ENCODE data around the gene HDGFL3. TPM values are rescaled to one million over a fixed set of nuclear protein-coding genes. Genes with fewer than 3 reads are reported as not detected.

The HDGFL3 gene
- total and polyA plus RNA-seq, 10 of the 15 experiments (the other 5 are each of a cell fraction or from before 2014, with no cell fraction given): 5.6 to 40.6 (median 15.8) TPM

DNA sequence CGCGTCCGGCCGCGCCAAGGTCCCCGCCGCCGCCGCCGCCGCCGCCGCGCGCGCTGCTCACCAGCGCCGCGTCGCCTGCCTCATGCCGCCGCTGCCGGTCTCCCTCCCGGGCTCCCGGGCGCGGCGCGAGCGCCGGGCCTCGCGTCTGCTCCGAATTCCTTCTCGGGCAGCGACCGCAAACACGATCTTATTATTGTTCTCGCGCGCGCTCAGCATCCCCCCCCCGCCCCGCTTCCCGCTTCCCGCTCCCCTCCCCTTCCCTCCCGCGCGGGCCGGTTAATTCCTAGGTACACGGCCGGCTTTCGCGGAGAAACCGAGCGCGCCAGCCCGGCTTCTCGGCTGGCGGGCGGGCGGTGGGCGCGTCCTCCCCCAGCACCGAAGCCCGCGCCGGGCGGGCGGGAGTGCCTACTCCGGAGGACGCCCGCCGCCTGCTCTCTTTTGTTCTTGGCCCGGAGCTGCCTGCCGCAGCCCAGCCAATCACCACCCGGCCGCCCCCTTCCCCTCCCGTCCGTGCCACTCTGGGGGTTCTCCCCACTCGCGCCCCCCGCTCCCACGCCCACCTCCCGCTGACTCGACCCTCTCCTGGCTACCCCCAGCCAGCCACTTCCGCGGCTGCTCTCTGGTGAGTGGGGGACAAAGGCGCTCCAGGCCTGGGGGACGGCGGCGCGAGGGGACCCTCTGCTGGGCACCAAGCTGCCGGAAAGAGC is at the start of gene HDGFL3 (continued):
- no peak for TF ChIP-seq ZNF687 (IDR thresholded peaks at IDR 0.05)
- TF ChIP-seq, protein P1, sequence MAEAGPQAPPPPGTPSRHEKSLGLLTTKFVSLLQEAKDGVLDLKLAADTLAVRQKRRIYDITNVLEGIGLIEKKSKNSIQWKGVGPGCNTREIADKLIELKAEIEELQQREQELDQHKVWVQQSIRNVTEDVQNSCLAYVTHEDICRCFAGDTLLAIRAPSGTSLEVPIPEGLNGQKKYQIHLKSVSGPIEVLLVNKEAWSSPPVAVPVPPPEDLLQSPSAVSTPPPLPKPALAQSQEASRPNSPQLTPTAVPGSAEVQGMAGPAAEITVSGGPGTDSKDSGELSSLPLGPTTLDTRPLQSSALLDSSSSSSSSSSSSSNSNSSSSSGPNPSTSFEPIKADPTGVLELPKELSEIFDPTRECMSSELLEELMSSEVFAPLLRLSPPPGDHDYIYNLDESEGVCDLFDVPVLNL (IDR thresholded peaks at IDR 0.05; ENCODE audit: low read depth, low read length): no peak
- no peak for TF ChIP-seq GABPA (IDR thresholded peaks at IDR 0.05; ENCODE audit: low read depth)
- no peak for TF ChIP-seq ZNF24 (IDR thresholded peaks at IDR 0.05)
- no peak for TF ChIP-seq TCF12 (IDR thresholded peaks at IDR 0.05; ENCODE audit: low read depth, low read length)
- TF ChIP-seq ATF2 (IDR thresholded peaks at IDR 0.05; ENCODE audit: low read length): no peak
- TF ChIP-seq ATF7 (IDR thresholded peaks at IDR 0.05; ENCODE audit: low read depth): no peak
- no peak for TF ChIP-seq HDAC6 (IDR thresholded peaks at IDR 0.05; ENCODE audit: unreplicated experiment)
- TF ChIP-seq RB1 (IDR thresholded peaks at IDR 0.05; ENCODE audit: borderline replicate concordance): no peak
- TF ChIP-seq IRF4 (IDR thresholded peaks at IDR 0.05; ENCODE audit: low read depth, low read length): no peak
- TF ChIP-seq RBBP5 (conservative IDR thresholded peaks at IDR 0.05): no peak
- TF ChIP-seq RAD51 (IDR thresholded peaks at IDR 0.05): no peak
- TF ChIP-seq, protein P2, sequence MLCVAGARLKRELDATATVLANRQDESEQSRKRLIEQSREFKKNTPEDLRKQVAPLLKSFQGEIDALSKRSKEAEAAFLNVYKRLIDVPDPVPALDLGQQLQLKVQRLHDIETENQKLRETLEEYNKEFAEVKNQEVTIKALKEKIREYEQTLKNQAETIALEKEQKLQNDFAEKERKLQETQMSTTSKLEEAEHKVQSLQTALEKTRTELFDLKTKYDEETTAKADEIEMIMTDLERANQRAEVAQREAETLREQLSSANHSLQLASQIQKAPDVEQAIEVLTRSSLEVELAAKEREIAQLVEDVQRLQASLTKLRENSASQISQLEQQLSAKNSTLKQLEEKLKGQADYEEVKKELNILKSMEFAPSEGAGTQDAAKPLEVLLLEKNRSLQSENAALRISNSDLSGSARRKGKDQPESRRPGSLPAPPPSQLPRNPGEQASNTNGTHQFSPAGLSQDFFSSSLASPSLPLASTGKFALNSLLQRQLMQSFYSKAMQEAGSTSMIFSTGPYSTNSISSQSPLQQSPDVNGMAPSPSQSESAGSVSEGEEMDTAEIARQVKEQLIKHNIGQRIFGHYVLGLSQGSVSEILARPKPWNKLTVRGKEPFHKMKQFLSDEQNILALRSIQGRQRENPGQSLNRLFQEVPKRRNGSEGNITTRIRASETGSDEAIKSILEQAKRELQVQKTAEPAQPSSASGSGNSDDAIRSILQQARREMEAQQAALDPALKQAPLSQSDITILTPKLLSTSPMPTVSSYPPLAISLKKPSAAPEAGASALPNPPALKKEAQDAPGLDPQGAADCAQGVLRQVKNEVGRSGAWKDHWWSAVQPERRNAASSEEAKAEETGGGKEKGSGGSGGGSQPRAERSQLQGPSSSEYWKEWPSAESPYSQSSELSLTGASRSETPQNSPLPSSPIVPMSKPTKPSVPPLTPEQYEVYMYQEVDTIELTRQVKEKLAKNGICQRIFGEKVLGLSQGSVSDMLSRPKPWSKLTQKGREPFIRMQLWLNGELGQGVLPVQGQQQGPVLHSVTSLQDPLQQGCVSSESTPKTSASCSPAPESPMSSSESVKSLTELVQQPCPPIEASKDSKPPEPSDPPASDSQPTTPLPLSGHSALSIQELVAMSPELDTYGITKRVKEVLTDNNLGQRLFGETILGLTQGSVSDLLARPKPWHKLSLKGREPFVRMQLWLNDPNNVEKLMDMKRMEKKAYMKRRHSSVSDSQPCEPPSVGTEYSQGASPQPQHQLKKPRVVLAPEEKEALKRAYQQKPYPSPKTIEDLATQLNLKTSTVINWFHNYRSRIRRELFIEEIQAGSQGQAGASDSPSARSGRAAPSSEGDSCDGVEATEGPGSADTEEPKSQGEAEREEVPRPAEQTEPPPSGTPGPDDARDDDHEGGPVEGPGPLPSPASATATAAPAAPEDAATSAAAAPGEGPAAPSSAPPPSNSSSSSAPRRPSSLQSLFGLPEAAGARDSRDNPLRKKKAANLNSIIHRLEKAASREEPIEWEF (IDR thresholded peaks at IDR 0.05; ENCODE audit: insufficient replicate concordance, low read depth, low read length): no peak
- peak; percentile 79 for TF ChIP-seq POLR2A (IDR thresholded peaks at IDR 0.05; ENCODE audit: low read depth, low read length)
- TF ChIP-seq TCF3 (IDR thresholded peaks at IDR 0.05; ENCODE audit: borderline replicate concordance, insufficient read depth, low read depth, low read length): no peak
- TF ChIP-seq NFIC (IDR thresholded peaks at IDR 0.05; ENCODE audit: low read depth, low read length): no peak
